AG04449 (cell line): ENCODE measurements around the gene ZNF511.

Experiments
- CTCF ChIA-PET: fragments of 350-600 bp; formaldehyde crosslinking; extraction: SDS; loops from one replicate; lab custom pipeline; 2021; ENCODE audit warnings: antibody characterized with exemption; lab: Yijun Ruan, JAX
- POLR2A ChIA-PET: fragments of 400-600, 350-600 bp; formaldehyde crosslinking; extraction: SDS; loops from one replicate; lab custom pipeline; 2020; ENCODE audit warnings: antibody characterized with exemption, inconsistent platforms; lab: Yijun Ruan, JAX
- DNase-seq: peaks from one replicate; pipeline ENCODE4 v3.0.0-alpha.2; 2010; ENCODE audit warnings: low read depth, low spot score
- H3K4me3 ChIP-seq: 2 replicates; pipeline ENCODE4 v1.5.1; 2011; ENCODE audit warnings: low read depth, mild to moderate bottlenecking, control low read depth, low read length
- CTCF ChIP-seq: IDR thresholded peaks from one replicate; pipeline ENCODE4 v1.5.1; 2011; ENCODE audit warnings: mild to moderate bottlenecking, moderate library complexity, low read length, control low read depth, inconsistent platforms; ENCODE audit not compliant: insufficient read depth; ENCODE audit errors: missing control alignments

Gene ZNF511

DNA sequence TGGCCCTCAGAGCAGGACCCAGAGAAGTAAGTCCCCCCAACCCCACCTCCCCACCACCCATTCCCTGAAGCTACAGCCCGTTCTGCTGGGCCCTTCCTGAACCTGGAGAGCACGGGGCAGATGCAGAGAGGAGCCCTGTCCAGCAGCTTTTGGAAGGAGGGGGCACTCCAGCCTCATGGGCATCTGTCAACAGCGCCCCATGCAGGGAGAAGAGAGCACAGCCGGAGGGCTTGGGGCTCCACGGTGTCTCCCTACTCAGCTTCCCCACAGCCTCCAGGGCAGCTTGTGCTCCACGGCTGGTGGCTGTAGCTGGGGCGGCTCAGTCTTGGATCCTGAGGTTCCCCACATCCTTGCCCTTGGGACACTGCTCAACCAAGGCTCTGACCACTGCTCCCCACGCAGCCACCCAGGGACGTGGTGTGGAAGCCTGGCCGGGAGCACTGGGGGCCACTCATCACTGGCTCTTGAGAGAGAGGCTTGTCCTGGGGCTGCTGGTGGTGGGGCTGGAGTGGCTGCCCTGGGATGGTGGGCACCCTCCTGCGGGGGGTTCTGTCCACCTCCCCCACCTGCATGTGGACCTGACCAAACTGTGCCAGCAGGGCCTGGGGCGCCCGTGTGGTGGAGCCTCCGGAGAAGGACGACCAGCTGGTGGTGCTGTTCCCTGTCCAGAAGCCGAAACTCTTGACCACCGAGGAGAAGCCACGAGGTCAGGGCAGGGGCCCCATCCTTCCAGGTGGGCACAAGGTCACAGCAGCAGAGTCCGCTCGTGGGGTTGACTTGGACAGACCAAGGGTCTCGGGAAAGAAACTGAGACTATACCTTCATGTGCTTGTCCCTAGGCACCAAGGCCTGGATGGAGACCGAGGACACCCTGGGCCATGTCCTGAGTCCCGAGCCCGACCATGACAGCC lies 42.9 kb downstream of the ZNF511 start:
- DNase-seq, result no peak
- H3K4me3 ChIP-seq, result no peak overlapping the region
- CTCF ChIA-PET, result interaction anchor here (1.3 to 1.9 kb wide), 2 partner anchors 22 to 23 kb away, joined by 3 to 11 read pairs; no protein-coding TSS in a partner anchor
- POLR2A ChIA-PET, result interaction anchor here (1.4 kb wide), 1 partner anchor 22 kb away, joined by 4 read pairs; no protein-coding TSS in a partner anchor
- no peak for TF ChIP-seq CTCF

DNA sequence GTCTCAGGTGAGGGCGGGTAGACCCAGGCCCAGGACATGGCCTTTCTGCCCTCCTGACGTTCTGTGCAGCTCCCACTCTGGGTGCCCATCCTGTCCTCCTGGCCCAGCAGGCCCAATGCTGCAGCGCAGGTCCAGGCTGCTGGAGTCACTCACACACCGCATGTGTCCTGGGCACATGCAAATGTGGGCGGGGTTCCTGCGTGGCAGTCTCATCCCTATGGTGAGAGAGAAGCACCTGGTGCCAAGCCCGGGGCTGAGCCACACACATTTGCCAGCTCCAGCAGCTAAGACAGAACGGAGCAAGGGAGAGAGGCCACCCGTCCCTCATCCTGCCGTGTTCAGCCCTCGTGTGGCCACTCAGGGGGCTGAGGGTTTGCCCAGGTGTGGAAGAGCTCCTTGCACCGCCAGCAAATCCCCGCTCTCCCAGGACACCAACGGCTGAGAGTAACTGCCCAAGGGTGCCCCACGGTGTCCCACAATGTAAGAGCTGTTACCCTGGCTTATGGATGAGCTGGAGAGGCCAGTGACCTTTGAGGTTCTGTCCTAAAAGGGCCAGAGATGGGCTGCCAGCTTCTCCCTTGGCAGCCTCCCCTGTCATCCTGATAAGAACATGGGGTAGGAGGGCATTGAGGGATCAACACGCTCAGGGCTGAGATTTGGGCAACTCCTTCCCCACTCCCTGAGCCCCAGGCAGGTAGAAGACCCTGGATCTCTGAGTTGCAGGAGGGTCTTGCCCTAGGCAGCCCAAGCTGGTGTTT lies 44.7 kb downstream of the ZNF511 start:
- POLR2A ChIA-PET, result no interaction called here
- no peak for DNase-seq
- H3K4me3 ChIP-seq, result no peak overlapping the region
- CTCF ChIA-PET, result interaction anchor here (1.9 kb wide), 1 partner anchor 24 kb away, joined by 11 read pairs; no protein-coding TSS in a partner anchor
- TF ChIP-seq CTCF, result no peak

GRCh38 chr10:133353988-133354605 lies 45.4 kb downstream of the ZNF511 start:
- TF ChIP-seq CTCF, result no peak
- DNase-seq, result no peak
- POLR2A ChIA-PET, result no interaction called here
- no peak overlapping the region for H3K4me3 ChIP-seq
- CTCF ChIA-PET, result interaction anchor here (1.9 to 4.5 kb wide), 2 partner anchors 24 to 25 kb away, joined by 11 to 25 read pairs; no protein-coding TSS in a partner anchor

DNA sequence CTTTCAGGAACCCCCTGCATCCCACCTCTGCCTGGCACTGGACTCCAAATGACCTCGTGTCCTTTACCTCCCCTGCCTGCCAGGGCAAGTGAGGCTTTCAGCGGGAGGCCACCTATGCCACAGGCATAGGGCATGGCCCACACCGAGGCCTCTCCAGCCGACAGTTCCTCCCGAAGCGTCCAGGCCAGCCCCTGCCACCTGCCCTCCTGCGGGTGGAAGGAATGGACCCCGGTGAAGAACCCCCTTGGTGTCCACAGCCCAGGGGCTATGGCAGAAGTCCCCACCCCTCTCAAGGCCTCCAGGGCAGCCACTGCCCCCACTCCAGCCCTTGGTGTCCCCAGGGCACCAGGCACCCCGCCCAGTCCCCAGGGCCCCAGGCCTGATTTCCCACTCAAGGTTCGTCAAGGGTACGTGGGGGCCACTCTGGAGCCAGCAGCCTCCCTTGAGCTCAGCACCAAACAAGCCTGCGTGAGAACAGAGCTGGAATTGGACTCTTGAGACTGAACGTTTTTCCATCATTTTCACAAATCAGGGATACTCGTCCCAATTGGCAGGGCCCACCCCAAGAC lies 46.0 kb downstream of the ZNF511 start:
- CTCF ChIA-PET, result interaction anchor here (1.2 to 4.5 kb wide), 2 partner anchors 24 to 25 kb away, joined by 3 to 25 read pairs; partner anchors contain the start of gene PAOX
- no peak for TF ChIP-seq CTCF
- POLR2A ChIA-PET, result no interaction called here
- H3K4me3 ChIP-seq, result no peak overlapping the region
- DNase-seq, result no peak

GRCh38 chr10:133355266-133355665 lies 46.6 kb downstream of the ZNF511 start:
- ChIA-PET POLR2A (no interaction called here), CTCF (interaction anchor here (1.2 to 4.5 kb wide), 2 partner anchors 23 to 26 kb away, joined by 3 to 25 read pairs; partner anchors contain the start of gene PAOX)
- TF ChIP-seq CTCF, result no peak
- DNase-seq, result no peak
- no peak overlapping the region for H3K4me3 ChIP-seq
